Activated CD4-positive, alpha-beta T cell treated with anti-CD3 and anti-CD28 coated beads for 36 hours (primary cell): ENCODE measurements around the gene SLC25A1. TPM values are rescaled to one million over a fixed set of nuclear protein-coding genes. Genes with fewer than 3 reads are reported as not detected.

Experiments
- ATAC-seq: fragments of 200-7000 bp; cut with Tn5 transposase; one replicate; pipeline ENCODE4 v1.10.0; 2021; ENCODE audit warnings: mild to moderate bottlenecking, moderate library complexity
- CTCF ChIA-PET: fragments of 350-600 bp; sonication (Branson Sonifier 250); formaldehyde crosslinking; loops from one replicate; lab custom pipeline; 2021; ENCODE audit warnings: antibody characterized with exemption; lab: Charles Lee
- POLR2A ChIA-PET: fragments of 350-600 bp; sonication (Branson Sonifier 250); formaldehyde crosslinking; loops from one replicate; lab custom pipeline; 2021; ENCODE audit warnings: antibody characterized with exemption, inconsistent platforms; lab: Charles Lee
- DNase-seq: peaks from one replicate; pipeline ENCODE4 v3.0.0-alpha.2; 2020
- H3K27ac Mint-ChIP-seq: one replicate; pipeline ENCODE4 v1.8.0; 2021; ENCODE audit warnings: mixed read lengths
- H3K27me3 Mint-ChIP-seq: one replicate; pipeline ENCODE4 v1.8.0; 2021; ENCODE audit warnings: mixed read lengths
- H3K36me3 Mint-ChIP-seq: one replicate; pipeline ENCODE4 v1.8.0; 2021; ENCODE audit warnings: low read depth, mixed read lengths
- H3K4me1 Mint-ChIP-seq: one replicate; pipeline ENCODE4 v1.8.0; 2021; ENCODE audit warnings: mixed read lengths
- H3K4me3 Mint-ChIP-seq: one replicate; pipeline ENCODE4 v1.8.0; 2021; ENCODE audit warnings: mild to moderate bottlenecking, moderate library complexity, mixed read lengths
- H3K9me3 Mint-ChIP-seq: one replicate; pipeline ENCODE4 v1.8.0; 2021; ENCODE audit warnings: low read depth, mixed read lengths
- intact Hi-C, 2 experiments: fragments of 100-400 bp; cut with DNase I in 1 of 2; cut with micrococcal nuclease in 1 of 2; formaldehyde crosslinking; loops; one replicate each; pipeline versions ENCODE4 v1.14.2 to v1.15.1; 2022 to 2024; cut with DNase I, micrococcal nuclease
- total RNA-seq, 2 experiments: library from RNA; stranded (reverse); gene quantifications; one replicate each; pipeline ENCODE4 v1.2.3, GENCODE V29; 2021

SLC25A1 gene
- 10 to 100 TPM; 48.5 to 52.8 TPM for total RNA-seq

DNA sequence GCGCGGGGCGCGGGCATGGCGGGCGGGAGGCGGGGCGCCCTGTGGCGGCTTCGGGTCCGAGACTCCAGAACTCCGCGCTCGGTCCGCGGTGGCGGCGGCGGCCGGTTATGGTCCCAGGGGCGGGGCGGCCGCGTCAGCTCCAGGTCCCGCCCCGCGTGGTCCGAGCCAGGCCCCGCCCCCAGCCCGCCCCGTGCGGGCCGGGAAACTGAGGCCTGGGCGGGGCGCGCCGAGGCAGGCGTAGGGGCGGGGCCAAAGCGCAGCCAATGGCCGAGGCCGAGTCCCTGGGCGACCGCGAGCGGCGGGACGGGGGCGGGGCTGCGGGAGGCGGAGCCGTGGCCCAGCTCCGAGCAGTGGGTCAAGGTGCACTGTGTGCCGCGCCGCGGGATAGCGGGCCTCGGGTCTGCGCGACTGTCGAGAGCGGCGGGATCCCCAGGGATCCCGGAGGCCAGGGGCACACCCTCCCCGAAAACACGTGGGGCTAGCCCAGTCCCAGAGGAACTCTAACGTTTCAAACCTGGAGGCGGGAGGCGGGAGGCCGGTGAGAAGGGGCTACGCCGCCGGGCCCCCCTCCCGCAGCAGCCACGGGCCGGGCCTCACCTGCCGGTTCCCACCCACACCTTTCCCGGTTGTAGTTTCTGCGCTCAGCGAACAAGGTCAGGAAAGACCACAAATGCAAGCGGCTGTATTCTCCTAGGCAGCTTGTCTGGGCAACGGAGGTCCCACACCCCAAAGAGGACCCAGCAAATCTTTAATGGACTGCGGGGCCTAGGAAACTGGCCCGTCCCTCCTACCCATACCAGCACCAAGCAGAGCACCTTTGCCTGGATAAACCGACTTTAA, at the start of gene SLC25A1:
SLC25A1 (minus strand) TSS at position 80 of the 840 bp plus-strand sequence; CDS start at position 17, 63 bp downstream.
- Mint-ChIP-seq H3K36me3 (no peaks in the 10 kb centered on the region), H3K4me1 (peaks cover 27% of the 10 kb centered on the region), H3K27ac (peak within 1 kb of the TSS; percentile 19), H3K9me3 (no peaks in the 10 kb centered on the region), H3K27me3 (no peaks in the 10 kb centered on the region), H3K4me3 (peak within 1 kb of the TSS; percentile 75)
- ChIA-PET CTCF (interaction anchor here (0.8 to 3.2 kb wide), 8 partner anchors 34 to 453 kb away, joined by 3 to 18 read pairs (median 4); partner anchors contain the start of genes DGCR2 and ESS2), POLR2A (interaction anchor here (0.5 to 1.0 kb wide), 6 partner anchors 34 to 952 kb away, joined by 3 to 6 read pairs (median 3); partner anchors contain the start of genes CDC45 and ESS2)
- intact Hi-C loops = loop anchor here (1.0 to 5.0 kb wide), 16 partner anchors 34 to 763 kb away; partner anchors contain the start of genes C22orf39 (in 2 of the 2), CDC45 (in 2 of the 2), CLTCL1 (in 2 of the 2) and DGCR2 (in 2 of the 2)
- peak; percentile 82 for ATAC-seq
- DNase-seq = peak; percentile 93

GRCh38 chr22:19228179-19228578, 49.6 kb upstream of the SLC25A1 start:
- intact Hi-C loops = no loop called here
- ATAC-seq (no peak), DNase-seq (no peak)
- Mint-ChIP-seq H3K36me3 (no peaks in the 10 kb centered on the region), H3K9me3 (no peaks in the 10 kb centered on the region), H3K4me1 (no peaks in the 10 kb centered on the region), H3K27ac (no peak overlapping the region), H3K4me3 (no peak overlapping the region), H3K27me3 (no peaks in the 10 kb centered on the region)
- POLR2A ChIA-PET = no interaction called here
- CTCF ChIA-PET = no interaction called here

- Mint-ChIP-seq H3K27me3 (no peaks in the 10 kb centered on the region), H3K27ac (no peak overlapping the region), H3K9me3 (no peaks in the 10 kb centered on the region), H3K4me1 (no peaks in the 10 kb centered on the region), H3K4me3 (no peak overlapping the region), H3K36me3 (no peaks in the 10 kb centered on the region)
- intact Hi-C loops = no loop called here
- DNase-seq (no peak), ATAC-seq (no peak)
- ChIA-PET POLR2A (no interaction called here), CTCF (interaction anchor here (0.6 kb wide), 2 partner anchors 23 to 461 kb away, joined by 3 to 4 read pairs; no protein-coding TSS in a partner anchor)
These were observed 47.9 kb upstream of the SLC25A1 start for GRCh38 chr22:19226428-19226827.

DNA sequence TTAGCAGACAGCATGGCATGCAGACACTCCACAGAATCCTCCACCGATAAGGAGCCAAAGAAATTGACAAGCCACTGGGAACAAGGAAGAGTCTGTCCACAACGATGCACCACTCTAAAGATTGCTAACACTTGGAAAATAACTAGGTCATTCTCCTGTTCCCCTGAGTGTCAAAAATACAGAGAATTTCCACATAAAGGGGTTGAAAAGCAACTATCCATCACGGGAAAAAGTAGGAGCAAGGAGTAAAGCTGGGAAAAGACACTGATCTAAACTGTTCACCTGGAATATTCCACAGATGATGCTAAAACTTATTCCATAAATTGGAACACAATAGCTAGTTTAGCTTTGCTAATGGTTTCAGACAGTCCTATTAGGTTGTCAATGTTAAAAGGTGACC, 47.0 kb upstream of the SLC25A1 start:
- Mint-ChIP-seq H3K4me1 (no peaks in the 10 kb centered on the region), H3K36me3 (no peaks in the 10 kb centered on the region), H3K4me3 (no peak overlapping the region), H3K27me3 (no peaks in the 10 kb centered on the region), H3K27ac (no peak overlapping the region), H3K9me3 (no peaks in the 10 kb centered on the region)
- ATAC-seq (no peak), DNase-seq (no peak)
- CTCF ChIA-PET = interaction anchor here (1.4 kb wide), 1 partner anchor 47 kb away, joined by 3 read pairs; the partner anchor contains the start of gene SLC25A1
- intact Hi-C loops = no loop called here
- POLR2A ChIA-PET = no interaction called here

- Mint-ChIP-seq H3K27me3 (no peaks in the 10 kb centered on the region), H3K9me3 (no peaks in the 10 kb centered on the region), H3K27ac (no peak overlapping the region), H3K4me3 (no peak overlapping the region), H3K4me1 (no peaks in the 10 kb centered on the region), H3K36me3 (no peaks in the 10 kb centered on the region)
- no peak for ATAC-seq
- intact Hi-C loops = no loop called here
- CTCF ChIA-PET = interaction anchor here (1.4 kb wide), 1 partner anchor 46 kb away, joined by 3 read pairs; the partner anchor contains the start of gene SLC25A1
- POLR2A ChIA-PET = no interaction called here
- DNase-seq = no peak
These were observed 46.4 kb upstream of the SLC25A1 start for GRCh38 chr22:19224985-19225384.

DNA sequence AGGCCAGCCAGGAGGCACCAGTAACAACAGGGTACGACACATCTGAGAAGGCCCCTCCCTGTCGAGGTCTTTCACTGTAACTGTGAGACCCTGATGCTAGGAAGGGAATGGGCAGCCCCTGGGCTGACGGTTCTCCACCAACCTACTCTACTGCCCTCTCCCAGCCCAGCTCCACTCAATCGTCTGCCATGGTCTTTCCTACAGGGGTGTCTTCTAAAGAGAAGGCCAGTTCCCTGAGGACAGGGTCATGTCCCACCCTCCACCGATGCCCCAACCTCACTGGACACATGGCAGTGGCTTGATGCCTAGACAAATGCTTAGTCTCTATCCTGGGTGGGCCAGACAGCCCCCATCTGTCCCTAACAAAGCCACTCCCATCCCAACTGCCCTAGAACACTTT, 46.0 kb upstream of the SLC25A1 start:
- CTCF ChIA-PET = no interaction called here
- no peaks in the 10 kb centered on the region for H3K27me3 Mint-ChIP-seq
- POLR2A ChIA-PET = no interaction called here
- DNase-seq = no peak
- H3K4me1 Mint-ChIP-seq = no peaks in the 10 kb centered on the region
- no peaks in the 10 kb centered on the region for H3K36me3 Mint-ChIP-seq
- no peak for ATAC-seq
- intact Hi-C loops = no loop called here
- no peak overlapping the region for H3K27ac Mint-ChIP-seq
- no peaks in the 10 kb centered on the region for H3K9me3 Mint-ChIP-seq
- no peak overlapping the region for H3K4me3 Mint-ChIP-seq

- no peak overlapping the region for H3K4me3 Mint-ChIP-seq
- no peaks in the 10 kb centered on the region for H3K4me1 Mint-ChIP-seq
- no peaks in the 10 kb centered on the region for H3K36me3 Mint-ChIP-seq
- ChIA-PET POLR2A (no interaction called here), CTCF (no interaction called here)
- no peak for DNase-seq
- no peak overlapping the region for H3K27ac Mint-ChIP-seq
- H3K27me3 Mint-ChIP-seq = no peaks in the 10 kb centered on the region
- ATAC-seq = no peak
- H3K9me3 Mint-ChIP-seq = no peaks in the 10 kb centered on the region
- intact Hi-C loops = no loop called here
These were observed 45.1 kb upstream of the SLC25A1 start for GRCh38 chr22:19223617-19224016.

GRCh38 chr22:19223110-19223509, 44.6 kb upstream of the SLC25A1 start:
- H3K4me3 Mint-ChIP-seq = no peak overlapping the region
- ChIA-PET POLR2A (no interaction called here), CTCF (no interaction called here)
- DNase-seq (no peak), ATAC-seq (no peak)
- no peaks in the 10 kb centered on the region for H3K4me1 Mint-ChIP-seq
- no peaks in the 10 kb centered on the region for H3K27me3 Mint-ChIP-seq
- intact Hi-C loops = no loop called here
- H3K27ac Mint-ChIP-seq = no peak overlapping the region
- H3K36me3 Mint-ChIP-seq = no peaks in the 10 kb centered on the region
- no peaks in the 10 kb centered on the region for H3K9me3 Mint-ChIP-seq

GRCh38 chr22:19222242-19223005, 43.9 kb upstream of the SLC25A1 start:
- H3K36me3 Mint-ChIP-seq = no peaks in the 10 kb centered on the region
- H3K9me3 Mint-ChIP-seq = no peaks in the 10 kb centered on the region
- ChIA-PET CTCF (interaction anchor here (1.2 kb wide), 1 partner anchor 149 kb away, joined by 3 read pairs; no protein-coding TSS in a partner anchor), POLR2A (no interaction called here)
- no peak overlapping the region for H3K4me3 Mint-ChIP-seq
- peaks cover 3% of the 10 kb centered on the region for H3K4me1 Mint-ChIP-seq
- no peak for DNase-seq
- no peak overlapping the region for H3K27ac Mint-ChIP-seq
- no peak for ATAC-seq
- intact Hi-C loops = no loop called here
- no peaks in the 10 kb centered on the region for H3K27me3 Mint-ChIP-seq

- Mint-ChIP-seq H3K9me3 (no peaks in the 10 kb centered on the region), H3K4me1 (peaks cover 3% of the 10 kb centered on the region), H3K4me3 (no peak overlapping the region), H3K27ac (no peak overlapping the region), H3K36me3 (no peaks in the 10 kb centered on the region), H3K27me3 (no peaks in the 10 kb centered on the region)
- intact Hi-C loops = no loop called here
- ChIA-PET CTCF (interaction anchor here (0.5 to 1.2 kb wide), 3 partner anchors 45 to 406 kb away, joined by 3 read pairs; no protein-coding TSS in a partner anchor), POLR2A (no interaction called here)
- no peak for ATAC-seq
- DNase-seq = no peak
These were observed 42.3 kb upstream of the SLC25A1 start for GRCh38 chr22:19220867-19221266.

DNA sequence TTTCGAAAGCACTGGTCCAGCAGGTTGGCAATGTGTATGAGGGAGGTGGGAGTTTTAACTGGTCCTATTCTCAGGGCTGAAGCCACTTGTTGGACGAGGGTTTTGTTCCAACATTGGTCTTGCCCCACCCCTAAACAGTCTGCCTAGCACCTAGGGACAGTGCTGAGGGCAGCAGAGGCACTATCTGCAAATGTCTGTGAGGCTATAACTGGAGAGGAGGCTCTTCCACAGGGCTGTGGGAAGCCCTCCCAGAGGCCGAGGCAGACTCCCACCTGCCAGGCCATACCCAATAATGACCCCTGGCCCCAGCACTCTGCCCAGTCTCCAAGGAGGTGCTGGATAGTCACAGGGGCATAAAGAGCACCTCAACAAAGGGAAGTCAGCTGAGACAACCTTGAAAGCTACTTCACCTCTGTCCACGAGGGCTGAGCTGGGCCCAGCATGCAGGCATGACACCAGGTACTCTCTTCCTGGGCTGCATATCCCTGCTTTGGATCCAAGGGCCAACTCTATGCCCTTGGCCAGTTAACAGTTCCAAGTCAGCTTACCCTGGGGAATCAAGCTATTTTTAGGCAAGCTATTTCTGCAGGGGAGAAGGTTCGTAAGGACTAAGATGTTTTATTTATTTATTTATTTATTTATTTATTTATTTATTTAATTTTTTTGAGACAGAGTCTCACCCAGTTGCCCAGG, 40.2 kb upstream of the SLC25A1 start:
- H3K4me1 Mint-ChIP-seq = peaks cover 3% of the 10 kb centered on the region
- ATAC-seq = no peak
- H3K27ac Mint-ChIP-seq = no peak overlapping the region
- H3K9me3 Mint-ChIP-seq = no peaks in the 10 kb centered on the region
- CTCF ChIA-PET = interaction anchor here (0.6 kb wide), 2 partner anchors 72 kb away, joined by 3 read pairs; no protein-coding TSS in a partner anchor
- DNase-seq = no peak
- H3K27me3 Mint-ChIP-seq = no peaks in the 10 kb centered on the region
- H3K36me3 Mint-ChIP-seq = no peaks in the 10 kb centered on the region
- POLR2A ChIA-PET = no interaction called here
- intact Hi-C loops = no loop called here
- H3K4me3 Mint-ChIP-seq = no peak overlapping the region
